ENCODE results near the gene SPC25. TPM values are rescaled to one million over a fixed set of nuclear protein-coding genes. Genes with fewer than 3 reads are reported as not detected.

SPC25 gene
- total RNA-seq, 1 donor from 2014 or later = 5.6 TPM

GRCh38 chr2:168851674-168852320, 38.4 kb downstream of the SPC25 start:
- peaks cover 5% of the 10 kb centered on the region for H3K4me1 Mint-ChIP-seq (ENCODE audit: unreplicated experiment)
- H3K27ac Mint-ChIP-seq (ENCODE audit: unreplicated experiment) = no peak overlapping the region
- no peak overlapping the region for H3K4me3 Mint-ChIP-seq (ENCODE audit: unreplicated experiment)
- TF ChIP-seq CTCF (IDR thresholded peaks at IDR 0.05) = no peak
- H3K9me3 Mint-ChIP-seq (ENCODE audit: unreplicated experiment) = no peaks in the 10 kb centered on the region
- no peaks in the 10 kb centered on the region for H3K36me3 Mint-ChIP-seq (ENCODE audit: unreplicated experiment)
- no peaks in the 10 kb centered on the region for H3K27me3 Mint-ChIP-seq (ENCODE audit: unreplicated experiment)
- DNase-seq (ENCODE audit: extremely low spot score, unreplicated experiment) = no peak

- no peak for TF ChIP-seq CTCF (IDR thresholded peaks at IDR 0.05)
- H3K36me3 Mint-ChIP-seq (ENCODE audit: unreplicated experiment) = no peaks in the 10 kb centered on the region
- peaks cover 5% of the 10 kb centered on the region for H3K4me1 Mint-ChIP-seq (ENCODE audit: unreplicated experiment)
- DNase-seq (ENCODE audit: extremely low spot score, unreplicated experiment) = no peak
- H3K4me3 Mint-ChIP-seq (ENCODE audit: unreplicated experiment) = no peak overlapping the region
- H3K9me3 Mint-ChIP-seq (ENCODE audit: unreplicated experiment) = no peaks in the 10 kb centered on the region
- no peak overlapping the region for H3K27ac Mint-ChIP-seq (ENCODE audit: unreplicated experiment)
- H3K27me3 Mint-ChIP-seq (ENCODE audit: unreplicated experiment) = no peaks in the 10 kb centered on the region
These were observed 39.4 kb downstream of the SPC25 start for GRCh38 chr2:168850846-168851245.

- no peaks in the 10 kb centered on the region for H3K36me3 Mint-ChIP-seq (ENCODE audit: unreplicated experiment)
- H3K9me3 Mint-ChIP-seq (ENCODE audit: unreplicated experiment) = no peaks in the 10 kb centered on the region
- no peak overlapping the region for H3K4me3 Mint-ChIP-seq (ENCODE audit: unreplicated experiment)
- peaks cover 5% of the 10 kb centered on the region for H3K4me1 Mint-ChIP-seq (ENCODE audit: unreplicated experiment)
- peak; percentile 43 for TF ChIP-seq CTCF (IDR thresholded peaks at IDR 0.05)
- H3K27me3 Mint-ChIP-seq (ENCODE audit: unreplicated experiment) = no peaks in the 10 kb centered on the region
- H3K27ac Mint-ChIP-seq (ENCODE audit: unreplicated experiment) = no peak overlapping the region
- DNase-seq (ENCODE audit: extremely low spot score, unreplicated experiment) = no peak
These were observed 40.6 kb downstream of the SPC25 start for GRCh38 chr2:168849610-168850009.

GRCh38 chr2:168848225-168848624, 42.0 kb downstream of the SPC25 start:
- Mint-ChIP-seq H3K9me3 (ENCODE audit: unreplicated experiment) (no peaks in the 10 kb centered on the region), H3K27ac (ENCODE audit: unreplicated experiment) (no peak overlapping the region), H3K4me1 (ENCODE audit: unreplicated experiment) (peaks cover 5% of the 10 kb centered on the region), H3K27me3 (ENCODE audit: unreplicated experiment) (no peaks in the 10 kb centered on the region), H3K36me3 (ENCODE audit: unreplicated experiment) (no peaks in the 10 kb centered on the region), H3K4me3 (ENCODE audit: unreplicated experiment) (no peak overlapping the region)
- no peak for DNase-seq (ENCODE audit: extremely low spot score, unreplicated experiment)
- TF ChIP-seq CTCF (IDR thresholded peaks at IDR 0.05) = no peak

- DNase-seq (ENCODE audit: extremely low spot score, unreplicated experiment) = no peak
- Mint-ChIP-seq H3K27ac (ENCODE audit: unreplicated experiment) (no peak overlapping the region), H3K4me3 (ENCODE audit: unreplicated experiment) (no peak overlapping the region), H3K4me1 (ENCODE audit: unreplicated experiment) (peaks cover 3% of the 10 kb centered on the region), H3K9me3 (ENCODE audit: unreplicated experiment) (no peaks in the 10 kb centered on the region), H3K36me3 (ENCODE audit: unreplicated experiment) (no peaks in the 10 kb centered on the region), H3K27me3 (ENCODE audit: unreplicated experiment) (no peaks in the 10 kb centered on the region)
- TF ChIP-seq CTCF (IDR thresholded peaks at IDR 0.05) = no peak
These were observed 47.0 kb downstream of the SPC25 start for GRCh38 chr2:168843253-168843652.

Measured in osteocyte (in vitro differentiated cells).